ENCODE data around the gene DMBT1. TPM values are rescaled to one million over a fixed set of nuclear protein-coding genes. Genes with fewer than 3 reads are reported as not detected.

DMBT1 gene
- total and polyA plus RNA-seq, 2 donors from 2014 or later, result 0.06 TPM; not detected in 1

- no peak for TF ChIP-seq CTCF (IDR thresholded peaks at IDR 0.05; ENCODE audit: borderline replicate concordance, extremely low read depth, insufficient read depth)
- H3K36me3 ChIP-seq (ENCODE audit: control insufficient read depth in 2 of 3, insufficient read depth in 3 of 3, low read length in 3 of 3), result no peaks in the 10 kb centered on the region
- no peaks in the 10 kb centered on the region for H3K4me1 ChIP-seq (ENCODE audit: control insufficient read depth in 2 of 3, insufficient read depth in 2 of 3, low read depth in 1 of 3, low read length in 3 of 3)
- H3K9me3 ChIP-seq (ENCODE audit: control insufficient read depth in 2 of 3, insufficient read depth in 1 of 3, low read length in 3 of 3), result no peaks in the 10 kb centered on the region
- DNase-seq (no peak), FAIRE-seq (no peak)
- intact Hi-C loops (cut with DNase I), result no loop called here
- H3K27ac ChIP-seq (ENCODE audit: low read depth in 2 of 2, low read length in 2 of 2), result no peak overlapping the region
- no peak overlapping the region for H3K9ac ChIP-seq (ENCODE audit: low read length in 3 of 3)
- H3K27me3 ChIP-seq (ENCODE audit: control insufficient read depth, insufficient read depth, low read length), result no peaks in the 10 kb centered on the region
- H3K4me3 ChIP-seq (ENCODE audit: low read length in 3 of 3), result no peak overlapping the region
These were observed 19.0 kb upstream of the DMBT1 start for GRCh38 chr10:122541541-122542002.

- H3K27me3 ChIP-seq (ENCODE audit: control insufficient read depth, insufficient read depth, low read length), result no peaks in the 10 kb centered on the region
- H3K9me3 ChIP-seq (ENCODE audit: control insufficient read depth in 2 of 3, insufficient read depth in 1 of 3, low read length in 3 of 3), result no peaks in the 10 kb centered on the region
- H3K4me3 ChIP-seq (ENCODE audit: low read length in 3 of 3), result no peak overlapping the region
- intact Hi-C loops (cut with DNase I), result no loop called here
- no peaks in the 10 kb centered on the region for H3K4me1 ChIP-seq (ENCODE audit: control insufficient read depth in 2 of 3, insufficient read depth in 2 of 3, low read depth in 1 of 3, low read length in 3 of 3)
- H3K27ac ChIP-seq (ENCODE audit: low read depth in 2 of 2, low read length in 2 of 2), result no peak overlapping the region
- no peak overlapping the region for H3K9ac ChIP-seq (ENCODE audit: low read length in 3 of 3)
- TF ChIP-seq CTCF (IDR thresholded peaks at IDR 0.05; ENCODE audit: borderline replicate concordance, extremely low read depth, insufficient read depth), result no peak
- FAIRE-seq, result no peak
- H3K36me3 ChIP-seq (ENCODE audit: control insufficient read depth in 2 of 3, insufficient read depth in 3 of 3, low read length in 3 of 3), result no peaks in the 10 kb centered on the region
- peak in 1 of 5 donors; percentile 59 for DNase-seq
These were observed 16.7 kb upstream of the DMBT1 start for GRCh38 chr10:122543676-122544445.

GRCh38 chr10:122544493-122544892 is 16.1 kb upstream of the DMBT1 start:
- Histone ChIP-seq H3K9ac (ENCODE audit: low read length in 3 of 3) (no peak overlapping the region), H3K36me3 (ENCODE audit: control insufficient read depth in 2 of 3, insufficient read depth in 3 of 3, low read length in 3 of 3) (no peaks in the 10 kb centered on the region), H3K4me1 (ENCODE audit: control insufficient read depth in 2 of 3, insufficient read depth in 2 of 3, low read depth in 1 of 3, low read length in 3 of 3) (no peaks in the 10 kb centered on the region), H3K4me3 (ENCODE audit: low read length in 3 of 3) (no peak overlapping the region), H3K27me3 (ENCODE audit: control insufficient read depth, insufficient read depth, low read length) (no peaks in the 10 kb centered on the region), H3K9me3 (ENCODE audit: control insufficient read depth in 2 of 3, insufficient read depth in 1 of 3, low read length in 3 of 3) (no peaks in the 10 kb centered on the region), H3K27ac (ENCODE audit: low read depth in 2 of 2, low read length in 2 of 2) (no peak overlapping the region)
- intact Hi-C loops (cut with DNase I), result no loop called here
- DNase-seq, result no peak
- no peak for FAIRE-seq
- no peak for TF ChIP-seq CTCF (IDR thresholded peaks at IDR 0.05; ENCODE audit: borderline replicate concordance, extremely low read depth, insufficient read depth)
